ENCODE results near the gene EFCAB7. TPM values are rescaled to one million over a fixed set of nuclear protein-coding genes. Genes with fewer than 3 reads are reported as not detected.

The EFCAB7 gene
- total RNA-seq, 4 donors from 2014 or later = 2.2 to 6.8 (median 3.5) TPM

DNA sequence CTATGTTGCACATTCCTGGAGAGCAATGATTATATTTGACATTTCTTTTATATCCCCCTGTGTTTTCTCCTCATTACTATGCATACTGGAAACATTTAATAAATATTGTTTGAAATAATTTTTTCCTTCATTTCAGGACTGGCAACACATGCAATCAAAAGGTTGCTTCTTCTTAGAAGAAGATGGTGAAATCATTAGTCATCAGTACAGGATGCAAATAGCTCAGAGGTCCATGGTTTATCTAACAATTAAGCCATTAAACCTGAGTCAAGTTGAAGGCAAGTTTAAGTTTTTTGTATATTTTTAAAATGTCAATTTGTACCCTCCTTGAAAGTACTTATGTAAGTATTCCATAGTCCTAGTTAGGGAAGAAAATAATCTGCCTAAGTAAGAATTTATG, 22.5 kb downstream of the EFCAB7 start:
- intact Hi-C loops (cut with DNase I; ENCODE audit: low total_unique reads) = no loop called here
- Histone ChIP-seq H3K4me3 (no peak overlapping the region), H3K36me3 (no peaks in the 10 kb centered on the region), H3K27me3 (no peaks in the 10 kb centered on the region), H3K9me3 (no peaks in the 10 kb centered on the region), H3K4me1 (peaks cover 0 to 7% of the 10 kb centered on the region in 2 donors), H3K27ac (no peak overlapping the region)
- ATAC-seq = no peak
- TF ChIP-seq, protein P1, sequence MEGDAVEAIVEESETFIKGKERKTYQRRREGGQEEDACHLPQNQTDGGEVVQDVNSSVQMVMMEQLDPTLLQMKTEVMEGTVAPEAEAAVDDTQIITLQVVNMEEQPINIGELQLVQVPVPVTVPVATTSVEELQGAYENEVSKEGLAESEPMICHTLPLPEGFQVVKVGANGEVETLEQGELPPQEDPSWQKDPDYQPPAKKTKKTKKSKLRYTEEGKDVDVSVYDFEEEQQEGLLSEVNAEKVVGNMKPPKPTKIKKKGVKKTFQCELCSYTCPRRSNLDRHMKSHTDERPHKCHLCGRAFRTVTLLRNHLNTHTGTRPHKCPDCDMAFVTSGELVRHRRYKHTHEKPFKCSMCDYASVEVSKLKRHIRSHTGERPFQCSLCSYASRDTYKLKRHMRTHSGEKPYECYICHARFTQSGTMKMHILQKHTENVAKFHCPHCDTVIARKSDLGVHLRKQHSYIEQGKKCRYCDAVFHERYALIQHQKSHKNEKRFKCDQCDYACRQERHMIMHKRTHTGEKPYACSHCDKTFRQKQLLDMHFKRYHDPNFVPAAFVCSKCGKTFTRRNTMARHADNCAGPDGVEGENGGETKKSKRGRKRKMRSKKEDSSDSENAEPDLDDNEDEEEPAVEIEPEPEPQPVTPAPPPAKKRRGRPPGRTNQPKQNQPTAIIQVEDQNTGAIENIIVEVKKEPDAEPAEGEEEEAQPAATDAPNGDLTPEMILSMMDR (IDR thresholded peaks at IDR 0.05 in 4 of 5, conservative IDR thresholded peaks at IDR 0.05 in 1 of 5) = no peak
- no peak for TF ChIP-seq POLR2A (IDR thresholded peaks at IDR 0.05)
- DNase-seq = no peak
- in situ Hi-C loops (cut with MboI; ENCODE audit: low sequenced_read_pairs in 4 of 4) = loop anchor here in 1 of 4 donors (25.0 kb wide), 1 partner anchor 708 kb away; no protein-coding TSS in a partner anchor

DNA sequence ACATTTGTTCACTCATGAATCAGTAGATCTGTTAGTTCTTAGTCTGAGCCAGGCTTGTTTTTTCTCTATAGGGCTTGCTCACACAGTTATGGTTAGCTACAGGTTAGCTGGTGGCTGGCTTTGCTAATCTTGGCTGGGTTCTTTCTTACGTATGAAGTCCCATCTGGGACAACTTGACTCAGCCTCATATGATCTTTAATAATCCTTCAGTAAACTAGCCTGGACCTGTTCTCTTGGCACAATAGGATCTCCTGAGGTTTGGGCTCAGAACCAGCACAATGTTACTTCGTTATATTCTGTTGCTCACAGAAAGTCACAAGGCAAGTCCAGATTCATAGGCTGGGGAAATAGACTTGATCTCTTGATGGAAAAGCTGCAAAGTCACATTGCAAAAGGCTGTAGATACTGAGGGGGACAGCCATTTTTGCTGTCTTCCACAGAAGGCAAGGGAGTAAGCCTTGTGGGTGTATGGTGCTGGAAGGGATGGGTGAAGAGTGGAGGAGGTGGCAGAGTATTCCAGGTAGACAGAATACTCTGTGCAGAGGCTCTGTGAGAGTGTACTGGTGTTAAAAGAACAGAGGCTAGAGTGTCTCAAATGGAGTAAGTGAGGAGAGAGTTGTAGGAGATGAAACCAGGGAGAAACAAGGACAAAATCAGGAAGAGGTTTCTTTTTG, 24.4 kb downstream of the EFCAB7 start:
- Histone ChIP-seq H3K36me3 (no peaks in the 10 kb centered on the region), H3K9me3 (no peaks in the 10 kb centered on the region), H3K4me3 (peak overlapping the region in 1 of 4 donors; percentile 32), H3K27ac (peak overlapping the region; percentile 71 to 83 (median 77)), H3K4me1 (peaks cover 0 to 7% of the 10 kb centered on the region in 2 donors), H3K27me3 (no peaks in the 10 kb centered on the region)
- ATAC-seq (peak; percentile 94 to 97), DNase-seq (peak; percentile 56 to 64)
- in situ Hi-C loops (cut with MboI; ENCODE audit: low sequenced_read_pairs in 4 of 4) (loop anchor here in 1 of 4 donors (25.0 kb wide), 1 partner anchor 710 kb away; no protein-coding TSS in a partner anchor), intact Hi-C loops (cut with DNase I; ENCODE audit: low total_unique reads) (no loop called here)
- peak; percentile 27 to 47 for TF ChIP-seq POLR2A (IDR thresholded peaks at IDR 0.05)
- TF ChIP-seq, protein P1 (IDR thresholded peaks at IDR 0.05 in 4 of 5, conservative IDR thresholded peaks at IDR 0.05 in 1 of 5) = no peak

DNA sequence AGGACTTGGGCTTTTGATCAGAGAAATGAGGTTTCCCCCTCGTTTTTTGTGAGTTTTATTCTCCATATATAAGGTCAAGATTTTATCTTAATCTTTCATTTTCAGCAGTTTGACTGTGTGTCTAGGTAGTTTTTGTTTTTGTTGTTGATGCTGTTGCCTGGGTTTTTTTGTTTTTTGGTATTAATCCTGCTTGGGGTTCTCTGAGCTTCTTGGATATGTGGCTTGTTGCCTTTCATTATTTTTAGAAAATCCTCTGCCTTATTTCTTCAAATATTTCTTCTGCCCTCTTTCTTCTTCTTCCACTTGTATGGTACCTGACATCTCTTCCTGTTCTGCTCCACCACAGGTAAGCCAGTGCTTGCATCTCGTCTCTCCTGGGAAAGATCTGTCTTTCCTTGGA, 25.0 kb downstream of the EFCAB7 start:
- H3K27ac ChIP-seq = peak overlapping the region; percentile 71 to 83 (median 77)
- intact Hi-C loops (cut with DNase I; ENCODE audit: low total_unique reads) (no loop called here), in situ Hi-C loops (cut with MboI; ENCODE audit: low sequenced_read_pairs in 4 of 4) (loop anchor here in 1 of 4 donors (25.0 kb wide), 1 partner anchor 711 kb away; no protein-coding TSS in a partner anchor)
- ATAC-seq (no peak), DNase-seq (no peak)
- H3K27me3 ChIP-seq = no peaks in the 10 kb centered on the region
- no peaks in the 10 kb centered on the region for H3K36me3 ChIP-seq
- H3K4me1 ChIP-seq = peaks cover 0 to 7% of the 10 kb centered on the region in 2 donors
- H3K9me3 ChIP-seq = no peaks in the 10 kb centered on the region
- H3K4me3 ChIP-seq = peak overlapping the region in 1 of 4 donors; percentile 32
- TF ChIP-seq POLR2A (IDR thresholded peaks at IDR 0.05) = no peak
- TF ChIP-seq, protein P1 (IDR thresholded peaks at IDR 0.05 in 4 of 5, conservative IDR thresholded peaks at IDR 0.05 in 1 of 5) = no peak

DNA sequence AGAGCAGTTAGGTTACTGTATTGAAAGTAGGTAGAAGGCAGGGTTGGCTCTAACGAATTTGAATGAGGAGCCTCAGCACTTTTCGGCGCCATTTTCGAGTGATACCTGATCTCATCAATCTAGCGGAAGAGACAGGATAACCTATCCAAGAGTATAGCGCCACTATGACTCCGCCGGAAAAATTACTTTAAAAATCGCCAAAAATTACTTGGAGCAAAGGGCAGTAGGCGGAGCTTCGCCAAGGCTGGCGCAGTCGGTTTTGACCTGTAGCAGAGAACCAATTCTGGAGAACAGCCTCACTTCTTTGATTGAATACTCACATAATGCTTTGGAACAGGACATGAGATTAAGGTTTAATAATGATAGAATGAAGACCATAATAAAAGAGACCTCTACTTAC, 25.6 kb downstream of the EFCAB7 start:
- Histone ChIP-seq H3K4me3 (peak overlapping the region in 2 of 4 donors; percentile 8 to 32), H3K9me3 (no peaks in the 10 kb centered on the region), H3K4me1 (peaks cover 0 to 7% of the 10 kb centered on the region in 2 donors), H3K36me3 (no peaks in the 10 kb centered on the region), H3K27me3 (no peaks in the 10 kb centered on the region), H3K27ac (peak overlapping the region in 3 of 4 donors; percentile 71 to 83 (median 80))
- intact Hi-C loops (cut with DNase I; ENCODE audit: low total_unique reads) = no loop called here
- in situ Hi-C loops (cut with MboI; ENCODE audit: low sequenced_read_pairs in 4 of 4) = loop anchor here in 1 of 4 donors (25.0 kb wide), 1 partner anchor 712 kb away; no protein-coding TSS in a partner anchor
- no peak for DNase-seq
- TF ChIP-seq POLR2A (IDR thresholded peaks at IDR 0.05) = no peak
- TF ChIP-seq, protein P1 (IDR thresholded peaks at IDR 0.05 in 4 of 5, conservative IDR thresholded peaks at IDR 0.05 in 1 of 5) = no peak
- ATAC-seq = no peak

All from gastrocnemius medialis (tissue), 4 donors.